GM12878 (cell line): ENCODE data around the gene PLPPR2.

ENCODE experiments used
- NBN ChIP-seq: fragments of 450-650 bp; IDR thresholded peaks from 2 replicates; pipeline ENCODE4 v1.6.1; 2016
- POLR2AphosphoS5 ChIP-seq: IDR thresholded peaks from 2 replicates; pipeline ENCODE4 v1.6.1; 2011; ENCODE audit warnings: mild to moderate bottlenecking, low read length, inconsistent platforms
- ZBTB11 ChIP-seq: fragments of 450-650 bp; formaldehyde crosslinking; IDR thresholded peaks from 2 replicates; pipeline ENCODE4 v1.5.0; 2022; ENCODE audit warnings: mild to moderate bottlenecking, missing genetic modification characterization
- TF ChIP-seq, protein P1 (sequence below): IDR thresholded peaks from 2 replicates; pipeline ENCODE4 v1.6.1; 2012; ENCODE audit warnings: low read depth, low read length, improper control_type of control experiment
- TF ChIP-seq, protein P2 (sequence below), 3 experiments: IDR thresholded peaks in 2 of 3; conservative IDR thresholded peaks in 1 of 3; 2 replicates each; pipeline ENCODE4 v1.5.1; 2011; ENCODE audit warnings: low read depth in 3 of 3, low read length in 3 of 3, mild to moderate bottlenecking in 3 of 3, control low read depth in 2 of 3, moderate library complexity in 2 of 3, inconsistent platforms in 1 of 3, mixed read lengths in 1 of 3; ENCODE audit not compliant: control insufficient read depth in 2 of 3, insufficient read depth in 1 of 3; ENCODE audit errors: extremely low read depth in 1 of 3

- TF ChIP-seq NBN: no peak
- no peak for TF ChIP-seq POLR2AphosphoS5
- TF ChIP-seq, protein P1, sequence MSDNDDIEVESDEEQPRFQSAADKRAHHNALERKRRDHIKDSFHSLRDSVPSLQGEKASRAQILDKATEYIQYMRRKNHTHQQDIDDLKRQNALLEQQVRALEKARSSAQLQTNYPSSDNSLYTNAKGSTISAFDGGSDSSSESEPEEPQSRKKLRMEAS: no peak
- TF ChIP-seq, protein P2, sequence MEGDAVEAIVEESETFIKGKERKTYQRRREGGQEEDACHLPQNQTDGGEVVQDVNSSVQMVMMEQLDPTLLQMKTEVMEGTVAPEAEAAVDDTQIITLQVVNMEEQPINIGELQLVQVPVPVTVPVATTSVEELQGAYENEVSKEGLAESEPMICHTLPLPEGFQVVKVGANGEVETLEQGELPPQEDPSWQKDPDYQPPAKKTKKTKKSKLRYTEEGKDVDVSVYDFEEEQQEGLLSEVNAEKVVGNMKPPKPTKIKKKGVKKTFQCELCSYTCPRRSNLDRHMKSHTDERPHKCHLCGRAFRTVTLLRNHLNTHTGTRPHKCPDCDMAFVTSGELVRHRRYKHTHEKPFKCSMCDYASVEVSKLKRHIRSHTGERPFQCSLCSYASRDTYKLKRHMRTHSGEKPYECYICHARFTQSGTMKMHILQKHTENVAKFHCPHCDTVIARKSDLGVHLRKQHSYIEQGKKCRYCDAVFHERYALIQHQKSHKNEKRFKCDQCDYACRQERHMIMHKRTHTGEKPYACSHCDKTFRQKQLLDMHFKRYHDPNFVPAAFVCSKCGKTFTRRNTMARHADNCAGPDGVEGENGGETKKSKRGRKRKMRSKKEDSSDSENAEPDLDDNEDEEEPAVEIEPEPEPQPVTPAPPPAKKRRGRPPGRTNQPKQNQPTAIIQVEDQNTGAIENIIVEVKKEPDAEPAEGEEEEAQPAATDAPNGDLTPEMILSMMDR (IDR thresholded peaks at IDR 0.05 in 2 of 3, conservative IDR thresholded peaks at IDR 0.05 in 1 of 3; ENCODE audit: control insufficient read depth in 2 of 3, extremely low read depth in 1 of 3, insufficient read depth in 1 of 3, low read depth in 3 of 3, low read length in 3 of 3): no peak
- TF ChIP-seq ZBTB11 (CRISPR knock-in tag): no peak
Measured at GRCh38 chr19:11337080-11337479, 18.2 kb upstream of the PLPPR2 start.
